HG02763 (cell line): ENCODE results near the gene PPFIBP1.
"Not testable (repeated sequence)": the region's sequence is repeated elsewhere in the genome, so short reads cannot be mapped to it uniquely, and the experiment has no call there.

Source experiments
- ATAC-seq: cut with Tn5 transposase; IDR thresholded peaks from one replicate; pipeline ENCODE4 v1.9.1; 2021; ENCODE audit warnings: mild to moderate bottlenecking, moderate library complexity; ENCODE audit not compliant: unreplicated experiment

PPFIBP1 gene

GRCh38 chr12:27620121-27620520 is 96.1 kb downstream of the PPFIBP1 start:
- no peak for ATAC-seq

GRCh38 chr12:27622436-27623195 is 98.6 kb downstream of the PPFIBP1 start:
- no peak for ATAC-seq

- no peak for ATAC-seq
These were observed 99.6 kb downstream of the PPFIBP1 start for GRCh38 chr12:27623645-27624044.

- no peak for ATAC-seq
These were observed 100.6 kb downstream of the PPFIBP1 start for GRCh38 chr12:27624586-27624985.

GRCh38 chr12:27627123-27627852 is 103.3 kb downstream of the PPFIBP1 start:
- ATAC-seq: peak; percentile 42

- ATAC-seq: not testable (repeated sequence)
These were observed 104.0 kb downstream of the PPFIBP1 start for GRCh38 chr12:27627853-27628469.

- ATAC-seq: not testable (repeated sequence)
These were observed 106.2 kb downstream of the PPFIBP1 start for GRCh38 chr12:27630219-27630618.

GRCh38 chr12:27631365-27631764 is 107.4 kb downstream of the PPFIBP1 start:
- ATAC-seq: no peak

- ATAC-seq: no peak
These were observed 107.9 kb downstream of the PPFIBP1 start for GRCh38 chr12:27631813-27632491.

GRCh38 chr12:27635349-27635972 is 111.5 kb downstream of the PPFIBP1 start:
- ATAC-seq: no peak

- ATAC-seq: not testable (repeated sequence)
These were observed 112.6 kb downstream of the PPFIBP1 start for GRCh38 chr12:27636569-27636968.

- ATAC-seq: no peak
These were observed 113.5 kb downstream of the PPFIBP1 start for GRCh38 chr12:27637524-27637923.

GRCh38 chr12:27639265-27639664 is 115.3 kb downstream of the PPFIBP1 start:
- no peak for ATAC-seq

- not testable (repeated sequence) for ATAC-seq
These were observed 116.7 kb downstream of the PPFIBP1 start for GRCh38 chr12:27640566-27641200.

- not testable (repeated sequence) for ATAC-seq
These were observed 118.4 kb downstream of the PPFIBP1 start for GRCh38 chr12:27642361-27642760.

- not testable (repeated sequence) for ATAC-seq
These were observed 118.9 kb downstream of the PPFIBP1 start for GRCh38 chr12:27642892-27643291.

- ATAC-seq: no peak
These were observed 120.3 kb downstream of the PPFIBP1 start for GRCh38 chr12:27644158-27644845.

GRCh38 chr12:27645671-27646070 is 121.7 kb downstream of the PPFIBP1 start:
- no peak for ATAC-seq

- no peak for ATAC-seq
These were observed 122.1 kb downstream of the PPFIBP1 start for GRCh38 chr12:27646149-27646548.

GRCh38 chr12:27650011-27650410 is 126.0 kb downstream of the PPFIBP1 start:
- no peak for ATAC-seq
